Measurements from ENCODE around the gene REEP1.

GRCh38 chr2:86249176-86249575 lies 88.2 kb downstream of the REEP1 start:
- TF ChIP-seq ZHX1 (conservative IDR thresholded peaks at IDR 0.05; ENCODE audit: low read length) (no peak), HINFP (tag; conservative IDR thresholded peaks at IDR 0.05; ENCODE audit: low read depth) (no peak), USF2 (CRISPR knock-in tag; IDR thresholded peaks at IDR 0.05) (no peak), E2F6 (IDR thresholded peaks at IDR 0.05; ENCODE audit: borderline replicate concordance in 1 of 2, extremely low read depth in 1 of 2, insufficient read depth in 1 of 2, insufficient read length in 1 of 2, low read depth in 1 of 2, low read length in 1 of 2, poor library complexity in 1 of 2, severe bottlenecking in 1 of 2) (no peak)
